Fibroblast of skin of right biceps (primary cell): ENCODE data around the gene SLC8B1.

ENCODE experiments used
- DNase-seq: peaks from one replicate; pipeline ENCODE4 v3.0.0-alpha.2; 2013

SLC8B1 gene

GRCh38 chr12:113318900-113319628 is 15.8 kb downstream of the SLC8B1 start:
- no peak for DNase-seq

- no peak for DNase-seq
Measured at GRCh38 chr12:113318046-113318656, 16.8 kb downstream of the SLC8B1 start.

- DNase-seq, result no peak
Measured at GRCh38 chr12:113317122-113317521, 17.8 kb downstream of the SLC8B1 start.

GRCh38 chr12:113316155-113316554 is 18.8 kb downstream of the SLC8B1 start:
- no peak for DNase-seq

GRCh38 chr12:113315358-113315757 is 19.6 kb downstream of the SLC8B1 start:
- no peak for DNase-seq

GRCh38 chr12:113314121-113314529 is 20.8 kb downstream of the SLC8B1 start:
- peak; percentile 79 for DNase-seq

- DNase-seq, result peak; percentile 18
Measured at GRCh38 chr12:113310489-113310888, 24.4 kb downstream of the SLC8B1 start.

- no peak for DNase-seq
Measured at GRCh38 chr12:113306382-113306781, 28.5 kb downstream of the SLC8B1 start.

GRCh38 chr12:113305281-113305856 is 29.5 kb downstream of the SLC8B1 start:
- no peak for DNase-seq

GRCh38 chr12:113302886-113303640 is 31.8 kb downstream of the SLC8B1 start:
- DNase-seq, result no peak

GRCh38 chr12:113302466-113302865 is 32.4 kb downstream of the SLC8B1 start:
- no peak for DNase-seq

GRCh38 chr12:113301811-113302210 is 33.1 kb downstream of the SLC8B1 start:
- DNase-seq, result no peak

GRCh38 chr12:113299619-113300237 is 35.2 kb downstream of the SLC8B1 start:
- DNase-seq, result peak; percentile 78

- no peak for DNase-seq
Measured at GRCh38 chr12:113298861-113299545, 35.9 kb downstream of the SLC8B1 start.

GRCh38 chr12:113298472-113298817 is 36.5 kb downstream of the SLC8B1 start:
- no peak for DNase-seq

- DNase-seq, result no peak
Measured at GRCh38 chr12:113297621-113298471, 37.1 kb downstream of the SLC8B1 start.

- DNase-seq, result no peak
Measured at GRCh38 chr12:113297214-113297587, 37.7 kb downstream of the SLC8B1 start.

GRCh38 chr12:113296557-113297213 is 38.2 kb downstream of the SLC8B1 start:
- DNase-seq, result no peak

GRCh38 chr12:113295886-113296556 is 38.9 kb downstream of the SLC8B1 start:
- DNase-seq, result no peak

GRCh38 chr12:113293100-113293499 is 41.8 kb downstream of the SLC8B1 start:
- no peak for DNase-seq
